Keratinocyte (primary cell): ENCODE data around the gene AP4S1. TPM values are rescaled to one million over a fixed set of nuclear protein-coding genes. Genes with fewer than 3 reads are reported as not detected.
"Not testable (repeated sequence)": the region's sequence is repeated elsewhere in the genome, so short reads cannot be mapped to it uniquely, and the experiment has no call there.

Experiments used
- DNase-seq: peaks from one replicate; pipeline ENCODE4 v3.0.0-alpha.2; 2011; ENCODE audit warnings: low read depth, missing footprints, low spot score
- FAIRE-seq: peaks from 2 replicates; lab custom pipeline; 2011; peaks lifted over from hg19 to GRCh38; lab: Jason Lieb, UNC
- H2AFZ ChIP-seq: 2 replicates; pipeline ENCODE4 v1.6.0; 2012; ENCODE audit warnings: low read length, control low read depth, inconsistent platforms; ENCODE audit not compliant: control insufficient read depth
- H3K27ac ChIP-seq: 2 replicates; pipeline ENCODE4 v1.5.1; 2011; ENCODE audit warnings: low read length; ENCODE audit not compliant: control insufficient read depth, insufficient read depth
- H3K27me3 ChIP-seq: 3 replicates; pipeline ENCODE4 v1.6.0; 2011; ENCODE audit warnings: low read length; ENCODE audit not compliant: control insufficient read depth, insufficient read depth; ENCODE audit errors: extremely low read depth
- H3K36me3 ChIP-seq, 2 experiments: 2 replicates in 1 of 2; 3 replicates in 1 of 2; pipeline ENCODE4 v1.5.1; 2011; ENCODE audit warnings: low read length in 2 of 2, mild to moderate bottlenecking in 1 of 2; ENCODE audit not compliant: control insufficient read depth in 2 of 2, insufficient read depth in 2 of 2; ENCODE audit errors: extremely low read depth in 1 of 2
- H3K4me1 ChIP-seq: 3 replicates; pipeline ENCODE4 v1.5.1; 2011; ENCODE audit warnings: low read length; ENCODE audit not compliant: control insufficient read depth, insufficient read depth; ENCODE audit errors: extremely low read depth
- H3K4me2 ChIP-seq: 3 replicates; pipeline ENCODE4 v1.6.0; 2011; ENCODE audit warnings: low read depth, low read length; ENCODE audit not compliant: control insufficient read depth, insufficient read depth; ENCODE audit errors: extremely low read depth
- H3K4me3 ChIP-seq, 3 experiments: fragments of 200-600 bp in 1 of 3; sonication (generic) in 1 of 3; 2 replicates in 2 of 3; 3 replicates in 1 of 3; pipeline ENCODE4 v1.5.1; 2011 to 2016; ENCODE audit warnings: low read length in 3 of 3, mild to moderate bottlenecking in 3 of 3, control low read depth in 2 of 3, inconsistent platforms in 1 of 3, low read depth in 1 of 3, mixed read lengths in 1 of 3, mixed run types in 1 of 3, moderate library complexity in 1 of 3; ENCODE audit not compliant: control insufficient read depth in 2 of 3, insufficient read depth in 2 of 3; ENCODE audit errors: extremely low read depth in 1 of 3
- H3K79me2 ChIP-seq: 2 replicates; pipeline ENCODE4 v1.6.0; 2012; ENCODE audit warnings: low read length; ENCODE audit not compliant: control insufficient read depth, insufficient read depth
- H3K9ac ChIP-seq: 3 replicates; pipeline ENCODE4 v1.6.0; 2011; ENCODE audit warnings: low read length; ENCODE audit not compliant: control insufficient read depth, insufficient read depth; ENCODE audit errors: extremely low read depth
- H3K9me1 ChIP-seq: 3 replicates; pipeline ENCODE4 v1.6.0; 2011; ENCODE audit warnings: low read length; ENCODE audit not compliant: control insufficient read depth, insufficient read depth; ENCODE audit errors: extremely low read depth
- H3K9me3 ChIP-seq: 2 replicates; pipeline ENCODE4 v1.5.1; 2012; ENCODE audit warnings: low read depth, low read length; ENCODE audit not compliant: control insufficient read depth
- H4K20me1 ChIP-seq: 3 replicates; pipeline ENCODE4 v1.6.0; 2011; ENCODE audit warnings: low read length; ENCODE audit not compliant: control insufficient read depth, insufficient read depth; ENCODE audit errors: extremely low read depth
- EZH2 ChIP-seq: IDR thresholded peaks from one replicate; pipeline ENCODE4 v1.6.1; 2012; ENCODE audit warnings: inconsistent platforms, mild to moderate bottlenecking, low read length, moderate library complexity
- dilution Hi-C: fragments of 300-500 bp; cut with MboI; formaldehyde crosslinking; loops from one replicate; pipeline ENCODE4 v1.7.0; 2020; ENCODE audit warnings: low sequenced_read_pairs; ENCODE audit not compliant: extremely low pct_ligation_motif_present
- polyA plus RNA-seq, 5 experiments: library from polyadenylated mRNA; depleted of rRNA in 3 of 5; stranded (reverse) in 3 of 5; stranded (forward) in 1 of 5; unstranded in 1 of 5; fragments of >200 nt; gene quantifications; 1 replicate in 1 of 5; 2 replicates in 3 of 5; 3 replicates in 1 of 5; pipeline versions ENCODE4 v1.2.1 to v1.2.3, GENCODE V29; 2011 to 2012; ENCODE audit warnings: missing spikeins in 2 of 5, low read depth in 1 of 5, low replicate concordance in 1 of 5
- TF ChIP-seq, protein P1 (sequence below), 3 experiments: IDR thresholded peaks in 1 of 3; conservative IDR thresholded peaks in 1 of 3; optimal IDR thresholded peaks in 1 of 3; 2 replicates in 2 of 3; 3 replicates in 1 of 3; pipeline versions ENCODE3 to v1.5.1; 2011; ENCODE audit warnings: low read length in 3 of 3, mild to moderate bottlenecking in 3 of 3, moderate library complexity in 2 of 3, control low read depth in 1 of 3, inconsistent platforms in 1 of 3; ENCODE audit not compliant: insufficient read depth in 2 of 3; ENCODE audit errors: extremely low read depth in 1 of 3

The AP4S1 gene
- polyA plus RNA-seq, 1 donor (not counting 4 experiments of a cell fraction or from before 2014, with no cell fraction given), result 6.2 TPM

DNA sequence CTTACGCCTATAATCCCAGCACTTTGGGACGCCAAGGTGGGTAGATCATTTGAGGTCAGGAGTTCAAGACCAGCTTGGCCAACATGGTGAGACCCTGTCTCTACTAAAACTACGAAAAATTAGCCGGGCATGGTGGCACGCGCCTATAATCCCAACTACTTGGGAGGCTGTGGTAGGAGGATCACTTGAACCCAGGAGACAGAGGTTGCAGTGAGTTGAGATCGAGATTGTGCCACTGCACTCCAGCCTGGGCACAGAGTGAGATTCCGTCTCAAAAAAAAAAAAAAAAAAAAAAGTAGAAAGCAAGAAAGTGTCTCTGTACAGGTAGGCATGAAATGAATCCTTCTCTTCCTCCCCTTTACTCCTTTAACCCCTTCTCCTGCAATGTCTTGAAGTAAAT is 70.4 kb downstream of the AP4S1 start:
- H3K9me1 ChIP-seq, H3K4me1 ChIP-seq, H3K9ac ChIP-seq, H3K4me3 ChIP-seq, H3K27me3 ChIP-seq, H3K79me2 ChIP-seq, FAIRE-seq, H3K27ac ChIP-seq, DNase-seq, H3K4me2 ChIP-seq, H3K9me3 ChIP-seq, H2AFZ ChIP-seq, H4K20me1 ChIP-seq, dilution Hi-C loops: not testable (repeated sequence)
- H3K36me3 ChIP-seq, result peaks cover 0 to 10% of the 10 kb centered on the region in 2 experiments

DNA sequence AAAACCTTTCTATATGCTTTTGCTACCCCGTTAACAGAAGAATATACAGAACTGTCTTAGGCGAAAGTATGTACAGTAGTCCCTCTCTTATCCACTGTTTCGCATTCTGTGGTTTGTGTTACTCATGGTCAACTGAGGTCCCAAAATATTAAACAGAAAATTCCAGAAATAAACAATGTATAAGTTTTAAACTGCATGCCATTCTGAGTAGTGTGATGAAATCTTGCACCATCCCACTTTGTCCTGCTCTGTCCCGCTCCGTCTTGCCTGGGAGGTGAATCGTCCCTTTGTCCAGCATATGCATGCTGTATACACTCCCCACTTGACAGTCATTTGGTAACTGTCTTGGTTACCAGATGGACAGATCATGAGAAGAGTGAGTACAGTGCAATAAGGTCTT is 70.8 kb downstream of the AP4S1 start:
- H2AFZ ChIP-seq, result no peak overlapping the region
- peaks cover 0 to 14% of the 10 kb centered on the region in 2 experiments for H3K36me3 ChIP-seq
- H3K4me3 ChIP-seq, result no peak overlapping the region
- H4K20me1 ChIP-seq, result no peaks in the 10 kb centered on the region
- no peaks in the 10 kb centered on the region for H3K9me1 ChIP-seq
- H3K27me3 ChIP-seq, result no peaks in the 10 kb centered on the region
- TF ChIP-seq EZH2, result no peak
- TF ChIP-seq, protein P1, sequence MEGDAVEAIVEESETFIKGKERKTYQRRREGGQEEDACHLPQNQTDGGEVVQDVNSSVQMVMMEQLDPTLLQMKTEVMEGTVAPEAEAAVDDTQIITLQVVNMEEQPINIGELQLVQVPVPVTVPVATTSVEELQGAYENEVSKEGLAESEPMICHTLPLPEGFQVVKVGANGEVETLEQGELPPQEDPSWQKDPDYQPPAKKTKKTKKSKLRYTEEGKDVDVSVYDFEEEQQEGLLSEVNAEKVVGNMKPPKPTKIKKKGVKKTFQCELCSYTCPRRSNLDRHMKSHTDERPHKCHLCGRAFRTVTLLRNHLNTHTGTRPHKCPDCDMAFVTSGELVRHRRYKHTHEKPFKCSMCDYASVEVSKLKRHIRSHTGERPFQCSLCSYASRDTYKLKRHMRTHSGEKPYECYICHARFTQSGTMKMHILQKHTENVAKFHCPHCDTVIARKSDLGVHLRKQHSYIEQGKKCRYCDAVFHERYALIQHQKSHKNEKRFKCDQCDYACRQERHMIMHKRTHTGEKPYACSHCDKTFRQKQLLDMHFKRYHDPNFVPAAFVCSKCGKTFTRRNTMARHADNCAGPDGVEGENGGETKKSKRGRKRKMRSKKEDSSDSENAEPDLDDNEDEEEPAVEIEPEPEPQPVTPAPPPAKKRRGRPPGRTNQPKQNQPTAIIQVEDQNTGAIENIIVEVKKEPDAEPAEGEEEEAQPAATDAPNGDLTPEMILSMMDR (optimal IDR thresholded peaks at IDR 0.05 in 1 of 3, IDR thresholded peaks at IDR 0.05 in 1 of 3, conservative IDR thresholded peaks at IDR 0.05 in 1 of 3; ENCODE audit: extremely low read depth in 1 of 3, insufficient read depth in 2 of 3, low read length in 3 of 3), result no peak
- no peak overlapping the region for H3K9ac ChIP-seq
- H3K9me3 ChIP-seq, result no peaks in the 10 kb centered on the region
- H3K27ac ChIP-seq, result no peak overlapping the region
- H3K79me2 ChIP-seq, result no peaks in the 10 kb centered on the region
- H3K4me2 ChIP-seq, result no peak overlapping the region
- DNase-seq (no peak), FAIRE-seq (no peak)
- H3K4me1 ChIP-seq, result no peaks in the 10 kb centered on the region
- dilution Hi-C loops, result no loop called here

DNA sequence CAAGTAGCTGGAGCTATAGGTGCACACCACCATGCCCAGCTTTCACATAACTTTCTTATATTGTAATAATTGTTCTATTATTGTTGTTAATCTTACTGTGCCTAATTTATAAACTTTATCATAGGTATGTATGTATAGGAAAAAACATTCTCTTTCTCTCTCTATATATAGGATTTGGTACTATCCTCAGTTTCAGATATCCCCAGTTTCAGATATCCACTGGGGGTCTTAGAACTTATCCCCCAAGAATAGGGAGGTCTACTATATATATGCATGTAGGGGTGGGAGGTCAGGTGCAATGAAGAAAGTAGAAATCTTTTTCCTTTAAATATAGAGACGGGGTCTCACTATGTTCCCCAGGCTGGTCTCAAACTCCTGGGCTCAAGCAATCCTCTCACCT is 71.6 kb downstream of the AP4S1 start:
- Histone ChIP-seq H3K4me1 (no peaks in the 10 kb centered on the region), H3K27ac (no peak overlapping the region), H3K9ac (no peak overlapping the region), H3K4me2 (no peak overlapping the region), H3K4me3 (no peak overlapping the region), H4K20me1 (no peaks in the 10 kb centered on the region), H2AFZ (no peak overlapping the region), H3K9me3 (no peaks in the 10 kb centered on the region), H3K36me3 (peaks cover 0 to 14% of the 10 kb centered on the region in 2 experiments), H3K9me1 (no peaks in the 10 kb centered on the region), H3K79me2 (no peaks in the 10 kb centered on the region), H3K27me3 (no peaks in the 10 kb centered on the region)
- dilution Hi-C loops, result no loop called here
- FAIRE-seq (no peak), DNase-seq (no peak)
- no peak for TF ChIP-seq EZH2
- TF ChIP-seq, protein P1 (optimal IDR thresholded peaks at IDR 0.05 in 1 of 3, IDR thresholded peaks at IDR 0.05 in 1 of 3, conservative IDR thresholded peaks at IDR 0.05 in 1 of 3; ENCODE audit: extremely low read depth in 1 of 3, insufficient read depth in 2 of 3, low read length in 3 of 3), result no peak
